B cell (primary cell): ENCODE measurements around the gene PPP2R2D. TPM values are rescaled to one million over a fixed set of nuclear protein-coding genes. Genes with fewer than 3 reads are reported as not detected.

Experiments used
- ATAC-seq: fragments of 200-7000 bp; cut with Tn5 transposase; one replicate; pipeline ENCODE4 v1.10.0; 2021; ENCODE audit warnings: low read depth, mild to moderate bottlenecking, moderate number of reproducible peaks, moderate library complexity
- CTCF ChIA-PET: fragments of 350-600 bp; sonication (Branson Sonifier 250); formaldehyde crosslinking; loops from one replicate; lab custom pipeline; 2021; ENCODE audit warnings: antibody characterized with exemption, inconsistent platforms; lab: Charles Lee
- POLR2A ChIA-PET: fragments of 350-600 bp; sonication (Branson Sonifier 250); formaldehyde crosslinking; loops from one replicate; lab custom pipeline; 2021; ENCODE audit warnings: antibody characterized with exemption; lab: Charles Lee
- DNase-seq: peaks from one replicate; pipeline ENCODE4 v3.0.0; 2013
- H2AFZ ChIP-seq: 2 replicates; pipeline ENCODE4 v1.6.1; 2012; ENCODE audit warnings: mild to moderate bottlenecking, low read depth, low read length; ENCODE audit not compliant: insufficient read depth, poor library complexity, severe bottlenecking
- H3K27ac ChIP-seq, 2 donors: 1 replicate in 1 of 2; 2 replicates in 1 of 2; pipeline ENCODE4 v1.5.1; 2012 to 2013; ENCODE audit warnings: low read length in 2 of 2, mild to moderate bottlenecking in 2 of 2, moderate library complexity in 1 of 2
- H3K27me3 ChIP-seq, 4 experiments: fragments of 200-600 bp in 1 of 4; sonication (generic) in 1 of 4; replicated peaks in 1 of 4; 1 replicate in 2 of 4; 2 replicates in 2 of 4; pipeline versions ENCODE4 v1.6.1 to v1.7.0; 2013 to 2016; ENCODE audit warnings: low read length in 3 of 4, mild to moderate bottlenecking in 2 of 4, mixed read lengths in 1 of 4, moderate library complexity in 1 of 4; ENCODE audit not compliant: insufficient read depth in 4 of 4, control insufficient read depth in 3 of 4; ENCODE audit errors: control extremely low read depth in 1 of 4
- H3K36me3 ChIP-seq, 2 experiments: replicated peaks in 1 of 2; 1 replicate in 1 of 2; 2 replicates in 1 of 2; pipeline versions ENCODE4 v1.6.1 to v1.7.1; 2013; ENCODE audit warnings: low read length in 1 of 2; ENCODE audit not compliant: insufficient read depth in 2 of 2, control insufficient read depth in 1 of 2; ENCODE audit errors: control extremely low read depth in 1 of 2, extremely low read depth in 1 of 2
- H3K4me1 ChIP-seq, 2 donors: fragments of 200-600 bp in 1 of 2; sonication (generic) in 1 of 2; 1 replicate in 1 of 2; 2 replicates in 1 of 2; pipeline versions ENCODE4 v1.5.1 to v1.6.1; 2013 to 2017; ENCODE audit warnings: low read length in 2 of 2; ENCODE audit not compliant: control insufficient read depth in 2 of 2, insufficient read depth in 2 of 2
- H3K4me2 ChIP-seq: replicated peaks from 2 replicates; pipeline ENCODE3; 2012; ENCODE audit warnings: mild to moderate bottlenecking, low read depth, low read length; ENCODE audit not compliant: poor library complexity, severe bottlenecking
- H3K4me3 ChIP-seq, 5 experiments: fragments of 200-600 bp in 1 of 5; sonication (generic) in 1 of 5; 1 replicate in 3 of 5; 2 replicates in 2 of 5; pipeline versions ENCODE4 v1.5.1 to v1.7.0; 2011 to 2016; ENCODE audit warnings: low read length in 4 of 5, mild to moderate bottlenecking in 4 of 5, low read depth in 2 of 5, control low read depth in 1 of 5, moderate library complexity in 1 of 5; ENCODE audit not compliant: insufficient read depth in 1 of 5; ENCODE audit errors: control extremely low read depth in 1 of 5, extremely low read depth in 1 of 5
- H3K79me2 ChIP-seq: fragments of 200-600 bp; sonication (generic); one replicate; pipeline ENCODE4 v1.6.0; 2016; ENCODE audit warnings: low read length; ENCODE audit not compliant: control insufficient read depth, insufficient read depth
- H3K9ac ChIP-seq: fragments of 200-600 bp; sonication (generic); 2 replicates; pipeline ENCODE4 v1.6.1; 2017; ENCODE audit warnings: mild to moderate bottlenecking, low read length, moderate library complexity
- H3K9me3 ChIP-seq, 3 donors: one replicate each; pipeline versions ENCODE4 v1.6.1 to v1.7.1; 2013; ENCODE audit warnings: low read length in 2 of 3; ENCODE audit not compliant: control insufficient read depth in 2 of 3, insufficient read depth in 1 of 3; ENCODE audit errors: control extremely low read depth in 1 of 3
- H4K20me1 ChIP-seq: 2 replicates; pipeline ENCODE4 v1.6.0; 2012; ENCODE audit warnings: mild to moderate bottlenecking, low read length; ENCODE audit not compliant: insufficient read depth, control insufficient read depth, poor library complexity, severe bottlenecking
- H3K27ac Mint-ChIP-seq: one replicate; pipeline ENCODE4 v1.8.0; 2021; ENCODE audit warnings: mixed read lengths
- H3K27me3 Mint-ChIP-seq: one replicate; pipeline ENCODE4 v1.8.0; 2021; ENCODE audit warnings: mixed read lengths
- H3K4me1 Mint-ChIP-seq: one replicate; pipeline ENCODE4 v1.8.0; 2021; ENCODE audit warnings: mixed read lengths
- H3K4me3 Mint-ChIP-seq: one replicate; pipeline ENCODE4 v1.8.0; 2021; ENCODE audit warnings: mixed read lengths
- H3K9me3 Mint-ChIP-seq: one replicate; pipeline ENCODE4 v1.8.0; 2022; ENCODE audit warnings: mixed read lengths; ENCODE audit not compliant: insufficient read depth
- EZH2 ChIP-seq: IDR thresholded peaks from 2 replicates; pipeline ENCODE4 v1.6.1; 2012; ENCODE audit warnings: borderline replicate concordance, low read depth, mild to moderate bottlenecking, moderate library complexity, low read length; ENCODE audit not compliant: insufficient read depth, poor library complexity, severe bottlenecking
- WGBS: methylation state at CpG from one replicate; pipeline ENCODE4 v1.1.5; 2013; ENCODE audit warnings: missing lambda C conversion rate; ENCODE audit not compliant: insufficient coverage; 5-methylcytosine and 5-hydroxymethylcytosine counted together
- intact Hi-C: fragments of 100-400 bp; cut with micrococcal nuclease; formaldehyde crosslinking; loops from one replicate; pipeline ENCODE4 v1.10.0; 2022
- polyA plus RNA-seq: library from polyadenylated mRNA; depleted of rRNA; stranded (reverse); fragments of >200 nt; gene quantifications from 2 replicates; pipeline ENCODE4 v1.2.3, GENCODE V29; 2012
- total RNA-seq, 2 donors: library from RNA; stranded (reverse); fragments of 120-200 nt in 1 of 2; gene quantifications; 1 replicate in 1 of 2; 2 replicates in 1 of 2; pipeline versions ENCODE4 v1.2.3 to v1.2.4, GENCODE V29; 2013 to 2022
- TF ChIP-seq, protein P1 (sequence below): fragments of 200-600 bp; IDR thresholded peaks from one replicate; pipeline ENCODE4 v1.8.0; 2022; ENCODE audit warnings: antibody characterized with exemption, mild to moderate bottlenecking

PPP2R2D gene
- total and polyA plus RNA-seq, 2 donors (not counting 1 experiment from before 2014, with no cell fraction given): 25.8 to 45.6 TPM

DNA sequence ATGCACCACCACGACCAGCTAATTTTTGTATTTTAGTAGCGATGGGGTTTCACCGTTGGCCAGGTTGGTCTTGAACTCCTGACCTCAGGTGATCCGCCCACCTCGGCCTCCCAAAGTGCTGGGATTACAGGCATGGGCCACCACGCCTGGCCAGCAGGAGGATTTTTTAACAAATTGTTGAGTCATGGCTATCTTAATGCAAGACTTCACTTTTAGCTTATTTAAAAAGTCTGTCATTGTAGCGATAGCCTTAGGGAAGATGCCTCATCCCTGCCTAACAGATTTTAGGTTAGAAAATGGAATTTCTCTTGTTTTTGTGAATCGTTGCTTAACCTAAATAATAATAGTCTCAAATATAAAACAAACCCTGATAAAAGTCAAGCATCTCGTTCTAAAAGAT is 35.5 kb downstream of the PPP2R2D start:
- Histone ChIP-seq H3K9ac (no peak overlapping the region), H3K4me3 (no peak overlapping the region), H2AFZ (no peak overlapping the region), H3K79me2 (peaks cover 61% of the 10 kb centered on the region), H3K9me3 (no peaks in the 10 kb centered on the region), H3K27me3 (no peaks in the 10 kb centered on the region), H3K27ac (no peak overlapping the region), H3K4me1 (no peaks in the 10 kb centered on the region), H3K36me3 (peaks cover 2 to 47% of the 10 kb centered on the region in 2 experiments), H3K4me2 (no peak overlapping the region), H4K20me1 (peaks cover 50% of the 10 kb centered on the region)
- H3K4me1 Mint-ChIP-seq: peaks cover 7% of the 10 kb centered on the region
- ChIA-PET POLR2A (no interaction called here), CTCF (no interaction called here)
- no peak overlapping the region for H3K4me3 Mint-ChIP-seq
- intact Hi-C loops: no loop called here
- DNase-seq: no peak
- no peaks in the 10 kb centered on the region for H3K9me3 Mint-ChIP-seq
- H3K27ac Mint-ChIP-seq: no peak overlapping the region
- H3K27me3 Mint-ChIP-seq: no peaks in the 10 kb centered on the region
- TF ChIP-seq, protein P1, sequence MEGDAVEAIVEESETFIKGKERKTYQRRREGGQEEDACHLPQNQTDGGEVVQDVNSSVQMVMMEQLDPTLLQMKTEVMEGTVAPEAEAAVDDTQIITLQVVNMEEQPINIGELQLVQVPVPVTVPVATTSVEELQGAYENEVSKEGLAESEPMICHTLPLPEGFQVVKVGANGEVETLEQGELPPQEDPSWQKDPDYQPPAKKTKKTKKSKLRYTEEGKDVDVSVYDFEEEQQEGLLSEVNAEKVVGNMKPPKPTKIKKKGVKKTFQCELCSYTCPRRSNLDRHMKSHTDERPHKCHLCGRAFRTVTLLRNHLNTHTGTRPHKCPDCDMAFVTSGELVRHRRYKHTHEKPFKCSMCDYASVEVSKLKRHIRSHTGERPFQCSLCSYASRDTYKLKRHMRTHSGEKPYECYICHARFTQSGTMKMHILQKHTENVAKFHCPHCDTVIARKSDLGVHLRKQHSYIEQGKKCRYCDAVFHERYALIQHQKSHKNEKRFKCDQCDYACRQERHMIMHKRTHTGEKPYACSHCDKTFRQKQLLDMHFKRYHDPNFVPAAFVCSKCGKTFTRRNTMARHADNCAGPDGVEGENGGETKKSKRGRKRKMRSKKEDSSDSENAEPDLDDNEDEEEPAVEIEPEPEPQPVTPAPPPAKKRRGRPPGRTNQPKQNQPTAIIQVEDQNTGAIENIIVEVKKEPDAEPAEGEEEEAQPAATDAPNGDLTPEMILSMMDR: no peak
- 96% methylated on average over 4 of the region's 9 CpGs for WGBS
- no peak for ATAC-seq

DNA sequence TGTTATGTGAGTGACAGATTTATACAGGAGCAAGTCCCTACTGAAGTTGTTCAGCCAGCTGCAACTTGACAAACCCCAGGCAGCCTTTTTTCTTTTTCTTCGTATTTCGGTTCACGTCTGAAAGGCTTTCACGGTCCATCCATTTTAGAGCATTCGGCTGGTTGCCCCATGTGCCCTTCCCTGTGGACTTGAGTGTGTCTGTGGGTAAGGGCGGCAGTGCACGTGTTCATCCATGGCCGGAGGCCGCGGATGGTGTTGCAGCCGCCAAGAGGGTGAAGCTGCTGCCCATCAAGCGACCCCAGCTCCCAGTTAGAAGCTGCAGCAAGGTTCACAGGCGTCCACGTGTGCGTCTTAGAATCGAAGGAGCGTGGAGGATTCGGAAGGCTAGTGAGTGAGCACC is 35.9 kb downstream of the PPP2R2D start:
- ChIA-PET CTCF (no interaction called here), POLR2A (no interaction called here)
- TF ChIP-seq, protein P1: no peak
- TF ChIP-seq EZH2: no peak
- H2AFZ ChIP-seq: no peak overlapping the region
- ATAC-seq: no peak
- Mint-ChIP-seq H3K27ac (no peak overlapping the region), H3K9me3 (no peaks in the 10 kb centered on the region), H3K4me3 (no peak overlapping the region), H3K4me1 (peaks cover 7% of the 10 kb centered on the region), H3K27me3 (no peaks in the 10 kb centered on the region)
- WGBS: 96% methylated on average over 17 of the region's 18 CpGs
- intact Hi-C loops: no loop called here
- H4K20me1 ChIP-seq: peaks cover 45% of the 10 kb centered on the region
- no peak overlapping the region for H3K9ac ChIP-seq
- H3K4me3 ChIP-seq: no peak overlapping the region
- no peak for DNase-seq
- H3K27ac ChIP-seq: no peak overlapping the region
- H3K9me3 ChIP-seq: no peaks in the 10 kb centered on the region
- no peaks in the 10 kb centered on the region for H3K27me3 ChIP-seq
- H3K79me2 ChIP-seq: peaks cover 56% of the 10 kb centered on the region
- H3K36me3 ChIP-seq: peaks cover 2 to 49% of the 10 kb centered on the region in 2 experiments
- H3K4me2 ChIP-seq: no peak overlapping the region
- no peaks in the 10 kb centered on the region for H3K4me1 ChIP-seq
